Keratinocyte (primary cell): ENCODE data around the gene LYPD6B. TPM values are rescaled to one million over a fixed set of nuclear protein-coding genes. Genes with fewer than 3 reads are reported as not detected.
"Not testable (repeated sequence)": the region's sequence is repeated elsewhere in the genome, so short reads cannot be mapped to it uniquely, and the experiment has no call there.

Experiments
- DNase-seq: peaks from one replicate; pipeline ENCODE4 v3.0.0-alpha.2; 2011; ENCODE audit warnings: low read depth, missing footprints, low spot score
- FAIRE-seq: peaks from 2 replicates; lab custom pipeline; 2011; peaks lifted over from hg19 to GRCh38; lab: Jason Lieb, UNC
- H2AFZ ChIP-seq: 2 replicates; pipeline ENCODE4 v1.6.0; 2012; ENCODE audit warnings: low read length, control low read depth, inconsistent platforms; ENCODE audit not compliant: control insufficient read depth
- H3K27ac ChIP-seq: 2 replicates; pipeline ENCODE4 v1.5.1; 2011; ENCODE audit warnings: low read length; ENCODE audit not compliant: control insufficient read depth, insufficient read depth
- H3K27me3 ChIP-seq: 3 replicates; pipeline ENCODE4 v1.6.0; 2011; ENCODE audit warnings: low read length; ENCODE audit not compliant: control insufficient read depth, insufficient read depth; ENCODE audit errors: extremely low read depth
- H3K36me3 ChIP-seq, 2 experiments: 2 replicates in 1 of 2; 3 replicates in 1 of 2; pipeline ENCODE4 v1.5.1; 2011; ENCODE audit warnings: low read length in 2 of 2, mild to moderate bottlenecking in 1 of 2; ENCODE audit not compliant: control insufficient read depth in 2 of 2, insufficient read depth in 2 of 2; ENCODE audit errors: extremely low read depth in 1 of 2
- H3K4me1 ChIP-seq: 3 replicates; pipeline ENCODE4 v1.5.1; 2011; ENCODE audit warnings: low read length; ENCODE audit not compliant: control insufficient read depth, insufficient read depth; ENCODE audit errors: extremely low read depth
- H3K4me2 ChIP-seq: 3 replicates; pipeline ENCODE4 v1.6.0; 2011; ENCODE audit warnings: low read depth, low read length; ENCODE audit not compliant: control insufficient read depth, insufficient read depth; ENCODE audit errors: extremely low read depth
- H3K4me3 ChIP-seq, 3 experiments: fragments of 200-600 bp in 1 of 3; sonication (generic) in 1 of 3; 2 replicates in 2 of 3; 3 replicates in 1 of 3; pipeline ENCODE4 v1.5.1; 2011 to 2016; ENCODE audit warnings: low read length in 3 of 3, mild to moderate bottlenecking in 3 of 3, control low read depth in 2 of 3, inconsistent platforms in 1 of 3, low read depth in 1 of 3, mixed read lengths in 1 of 3, mixed run types in 1 of 3, moderate library complexity in 1 of 3; ENCODE audit not compliant: control insufficient read depth in 2 of 3, insufficient read depth in 2 of 3; ENCODE audit errors: extremely low read depth in 1 of 3
- H3K79me2 ChIP-seq: 2 replicates; pipeline ENCODE4 v1.6.0; 2012; ENCODE audit warnings: low read length; ENCODE audit not compliant: control insufficient read depth, insufficient read depth
- H3K9ac ChIP-seq: 3 replicates; pipeline ENCODE4 v1.6.0; 2011; ENCODE audit warnings: low read length; ENCODE audit not compliant: control insufficient read depth, insufficient read depth; ENCODE audit errors: extremely low read depth
- H3K9me1 ChIP-seq: 3 replicates; pipeline ENCODE4 v1.6.0; 2011; ENCODE audit warnings: low read length; ENCODE audit not compliant: control insufficient read depth, insufficient read depth; ENCODE audit errors: extremely low read depth
- H3K9me3 ChIP-seq: 2 replicates; pipeline ENCODE4 v1.5.1; 2012; ENCODE audit warnings: low read depth, low read length; ENCODE audit not compliant: control insufficient read depth
- H4K20me1 ChIP-seq: 3 replicates; pipeline ENCODE4 v1.6.0; 2011; ENCODE audit warnings: low read length; ENCODE audit not compliant: control insufficient read depth, insufficient read depth; ENCODE audit errors: extremely low read depth
- EZH2 ChIP-seq: IDR thresholded peaks from one replicate; pipeline ENCODE4 v1.6.1; 2012; ENCODE audit warnings: inconsistent platforms, mild to moderate bottlenecking, low read length, moderate library complexity
- dilution Hi-C: fragments of 300-500 bp; cut with MboI; formaldehyde crosslinking; loops from one replicate; pipeline ENCODE4 v1.7.0; 2020; ENCODE audit warnings: low sequenced_read_pairs; ENCODE audit not compliant: extremely low pct_ligation_motif_present
- polyA plus RNA-seq, 5 experiments: library from polyadenylated mRNA; depleted of rRNA in 3 of 5; stranded (reverse) in 3 of 5; stranded (forward) in 1 of 5; unstranded in 1 of 5; fragments of >200 nt; gene quantifications; 1 replicate in 1 of 5; 2 replicates in 3 of 5; 3 replicates in 1 of 5; pipeline versions ENCODE4 v1.2.1 to v1.2.3, GENCODE V29; 2011 to 2012; ENCODE audit warnings: missing spikeins in 2 of 5, low read depth in 1 of 5, low replicate concordance in 1 of 5
- TF ChIP-seq, protein P1 (sequence below), 3 experiments: IDR thresholded peaks in 1 of 3; conservative IDR thresholded peaks in 1 of 3; optimal IDR thresholded peaks in 1 of 3; 2 replicates in 2 of 3; 3 replicates in 1 of 3; pipeline versions ENCODE3 to v1.5.1; 2011; ENCODE audit warnings: low read length in 3 of 3, mild to moderate bottlenecking in 3 of 3, moderate library complexity in 2 of 3, control low read depth in 1 of 3, inconsistent platforms in 1 of 3; ENCODE audit not compliant: insufficient read depth in 2 of 3; ENCODE audit errors: extremely low read depth in 1 of 3

LYPD6B gene
- polyA plus RNA-seq, 1 donor (not counting 4 experiments of a cell fraction or from before 2014, with no cell fraction given), result 24.7 TPM

GRCh38 chr2:149236410-149236809 is 197.9 kb downstream of the LYPD6B start:
- no peaks in the 10 kb centered on the region for H3K4me1 ChIP-seq
- FAIRE-seq, result no peak
- H3K36me3 ChIP-seq, result no peaks in the 10 kb centered on the region
- H3K9me3 ChIP-seq, result no peaks in the 10 kb centered on the region
- no peak for DNase-seq
- H3K9ac ChIP-seq, result no peak overlapping the region
- no peaks in the 10 kb centered on the region for H3K27me3 ChIP-seq
- H4K20me1 ChIP-seq, result no peaks in the 10 kb centered on the region
- no peak overlapping the region for H3K4me3 ChIP-seq
- H2AFZ ChIP-seq, result no peak overlapping the region
- no peak overlapping the region for H3K4me2 ChIP-seq
- TF ChIP-seq, protein P1, sequence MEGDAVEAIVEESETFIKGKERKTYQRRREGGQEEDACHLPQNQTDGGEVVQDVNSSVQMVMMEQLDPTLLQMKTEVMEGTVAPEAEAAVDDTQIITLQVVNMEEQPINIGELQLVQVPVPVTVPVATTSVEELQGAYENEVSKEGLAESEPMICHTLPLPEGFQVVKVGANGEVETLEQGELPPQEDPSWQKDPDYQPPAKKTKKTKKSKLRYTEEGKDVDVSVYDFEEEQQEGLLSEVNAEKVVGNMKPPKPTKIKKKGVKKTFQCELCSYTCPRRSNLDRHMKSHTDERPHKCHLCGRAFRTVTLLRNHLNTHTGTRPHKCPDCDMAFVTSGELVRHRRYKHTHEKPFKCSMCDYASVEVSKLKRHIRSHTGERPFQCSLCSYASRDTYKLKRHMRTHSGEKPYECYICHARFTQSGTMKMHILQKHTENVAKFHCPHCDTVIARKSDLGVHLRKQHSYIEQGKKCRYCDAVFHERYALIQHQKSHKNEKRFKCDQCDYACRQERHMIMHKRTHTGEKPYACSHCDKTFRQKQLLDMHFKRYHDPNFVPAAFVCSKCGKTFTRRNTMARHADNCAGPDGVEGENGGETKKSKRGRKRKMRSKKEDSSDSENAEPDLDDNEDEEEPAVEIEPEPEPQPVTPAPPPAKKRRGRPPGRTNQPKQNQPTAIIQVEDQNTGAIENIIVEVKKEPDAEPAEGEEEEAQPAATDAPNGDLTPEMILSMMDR (optimal IDR thresholded peaks at IDR 0.05 in 1 of 3, IDR thresholded peaks at IDR 0.05 in 1 of 3, conservative IDR thresholded peaks at IDR 0.05 in 1 of 3; ENCODE audit: extremely low read depth in 1 of 3, insufficient read depth in 2 of 3, low read length in 3 of 3), result no peak
- TF ChIP-seq EZH2, result no peak
- no peaks in the 10 kb centered on the region for H3K79me2 ChIP-seq
- dilution Hi-C loops, result no loop called here
- no peaks in the 10 kb centered on the region for H3K9me1 ChIP-seq
- H3K27ac ChIP-seq, result no peak overlapping the region

DNA sequence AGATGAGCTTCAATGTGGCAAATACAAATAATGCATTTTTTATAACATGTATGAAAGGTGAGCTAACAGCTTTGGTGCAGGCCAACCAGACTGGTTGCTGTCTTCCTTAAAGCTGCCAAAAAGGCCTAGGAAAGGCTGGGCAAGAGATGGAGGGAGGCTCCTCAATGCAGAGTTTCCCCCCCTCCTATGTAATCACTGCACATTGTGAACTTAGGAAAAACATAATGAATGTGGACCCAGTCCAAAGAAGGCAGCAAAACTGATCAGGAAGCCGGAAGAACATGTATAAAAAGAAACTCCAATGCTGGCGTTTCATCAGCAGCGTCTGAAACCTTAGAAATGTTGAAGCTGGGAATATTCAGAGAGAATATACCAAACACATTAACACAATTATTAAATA is 207.7 kb downstream of the LYPD6B start:
- Histone ChIP-seq H3K36me3 (no peaks in the 10 kb centered on the region), H3K27ac (no peak overlapping the region), H3K9me3 (no peaks in the 10 kb centered on the region), H3K4me1 (no peaks in the 10 kb centered on the region), H3K9me1 (no peaks in the 10 kb centered on the region), H4K20me1 (no peaks in the 10 kb centered on the region), H3K79me2 (no peaks in the 10 kb centered on the region), H3K27me3 (no peaks in the 10 kb centered on the region), H3K4me3 (no peak overlapping the region), H3K4me2 (no peak overlapping the region), H2AFZ (no peak overlapping the region), H3K9ac (no peak overlapping the region)
- DNase-seq, result no peak
- no peak for TF ChIP-seq EZH2
- TF ChIP-seq, protein P1 (optimal IDR thresholded peaks at IDR 0.05 in 1 of 3, IDR thresholded peaks at IDR 0.05 in 1 of 3, conservative IDR thresholded peaks at IDR 0.05 in 1 of 3; ENCODE audit: extremely low read depth in 1 of 3, insufficient read depth in 2 of 3, low read length in 3 of 3), result no peak
- dilution Hi-C loops, result no loop called here
- no peak for FAIRE-seq

- H3K9me1 ChIP-seq, DNase-seq, FAIRE-seq: not testable (repeated sequence)
These were observed 212.9 kb downstream of the LYPD6B start for GRCh38 chr2:149251436-149251835.

GRCh38 chr2:149256877-149257276 is 218.4 kb downstream of the LYPD6B start:
- H3K4me1 ChIP-seq, dilution Hi-C loops, H3K79me2 ChIP-seq, FAIRE-seq, H3K9ac ChIP-seq, H3K27me3 ChIP-seq, H3K4me3 ChIP-seq, H3K9me1 ChIP-seq, H4K20me1 ChIP-seq, H3K36me3 ChIP-seq, H3K4me2 ChIP-seq, H2AFZ ChIP-seq, H3K27ac ChIP-seq, DNase-seq, H3K9me3 ChIP-seq: not testable (repeated sequence)

More at GRCh38 chr2:149251436-149251835, 212.9 kb downstream of the LYPD6B start:
- H2AFZ ChIP-seq, H3K9me3 ChIP-seq, H3K4me1 ChIP-seq, H3K27me3 ChIP-seq, H3K9ac ChIP-seq, H3K4me3 ChIP-seq, H3K4me2 ChIP-seq, H3K36me3 ChIP-seq, dilution Hi-C loops, H4K20me1 ChIP-seq, H3K79me2 ChIP-seq, H3K27ac ChIP-seq: not testable (repeated sequence)
